ENCODE data around the gene PSG6. TPM values are rescaled to one million over a fixed set of nuclear protein-coding genes. Genes with fewer than 3 reads are reported as not detected.
A peak's percentile ranks its signal among the peaks of the same experiment; 100 is the strongest.
"Not testable (repeated sequence)": the region's sequence is repeated elsewhere in the genome, so short reads cannot be mapped to it uniquely, and the experiment has no call there.

The PSG6 gene
- total RNA-seq (not detected in 2 replicates), polyA plus RNA-seq (not detected in 2 replicates)

DNA sequence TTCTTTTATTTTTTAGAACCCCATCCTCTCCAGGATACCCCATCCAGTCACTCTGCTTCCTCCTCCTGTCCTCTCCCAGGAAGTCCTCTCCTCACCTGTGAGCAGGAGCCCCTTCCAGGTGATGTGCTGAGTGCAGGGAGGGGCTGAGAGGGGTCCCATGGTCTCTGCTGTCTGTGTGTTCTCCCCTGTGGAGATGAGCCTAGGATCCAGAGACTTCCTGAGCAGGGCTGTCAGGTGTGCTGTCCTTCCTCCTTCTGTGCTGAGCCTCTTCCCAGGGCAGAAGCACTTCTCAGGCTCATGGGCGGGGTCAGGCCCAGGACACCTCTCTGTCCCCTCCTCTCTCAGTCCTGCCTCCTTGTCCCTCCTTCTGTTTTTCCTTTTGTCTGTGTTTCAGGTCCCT, at the start of gene PSG6:
Gene PSG6 (minus strand): TSS at position 261 of the 400 bp plus-strand sequence. CDS start 102 bp downstream, at position 159.
- not testable (repeated sequence) for H3K9me3 ChIP-seq (ENCODE audit: low read depth); H3K4me3 ChIP-seq; H3K27me3 ChIP-seq; DNase-seq (ENCODE audit: low read depth in 1 of 2, low spot score in 1 of 2); H3K4me1 ChIP-seq (ENCODE audit: low read depth); H3K27ac ChIP-seq; H3K36me3 ChIP-seq

DNA sequence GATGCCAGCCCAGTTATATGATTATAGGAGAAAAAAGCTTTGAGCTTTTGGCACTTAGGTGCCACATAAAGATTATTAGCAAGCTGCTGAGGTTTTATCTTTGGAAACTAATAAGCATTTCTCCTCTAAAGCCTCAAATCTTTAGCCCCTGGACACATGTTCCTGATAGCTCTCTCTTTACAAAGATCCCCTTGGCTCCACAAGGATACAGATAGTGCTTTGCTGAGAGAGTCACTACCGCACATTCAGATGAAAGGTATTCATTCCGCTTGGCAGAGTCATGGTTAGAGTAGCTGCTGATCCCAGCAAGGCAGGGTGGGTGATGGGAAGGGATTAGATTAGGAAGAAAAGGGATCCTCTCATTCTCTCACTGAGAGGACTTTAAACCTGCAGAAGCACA, 47.5 kb upstream of the PSG6 start:
- TF ChIP-seq, protein P1, sequence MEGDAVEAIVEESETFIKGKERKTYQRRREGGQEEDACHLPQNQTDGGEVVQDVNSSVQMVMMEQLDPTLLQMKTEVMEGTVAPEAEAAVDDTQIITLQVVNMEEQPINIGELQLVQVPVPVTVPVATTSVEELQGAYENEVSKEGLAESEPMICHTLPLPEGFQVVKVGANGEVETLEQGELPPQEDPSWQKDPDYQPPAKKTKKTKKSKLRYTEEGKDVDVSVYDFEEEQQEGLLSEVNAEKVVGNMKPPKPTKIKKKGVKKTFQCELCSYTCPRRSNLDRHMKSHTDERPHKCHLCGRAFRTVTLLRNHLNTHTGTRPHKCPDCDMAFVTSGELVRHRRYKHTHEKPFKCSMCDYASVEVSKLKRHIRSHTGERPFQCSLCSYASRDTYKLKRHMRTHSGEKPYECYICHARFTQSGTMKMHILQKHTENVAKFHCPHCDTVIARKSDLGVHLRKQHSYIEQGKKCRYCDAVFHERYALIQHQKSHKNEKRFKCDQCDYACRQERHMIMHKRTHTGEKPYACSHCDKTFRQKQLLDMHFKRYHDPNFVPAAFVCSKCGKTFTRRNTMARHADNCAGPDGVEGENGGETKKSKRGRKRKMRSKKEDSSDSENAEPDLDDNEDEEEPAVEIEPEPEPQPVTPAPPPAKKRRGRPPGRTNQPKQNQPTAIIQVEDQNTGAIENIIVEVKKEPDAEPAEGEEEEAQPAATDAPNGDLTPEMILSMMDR (IDR thresholded peaks at IDR 0.05; ENCODE audit: low read depth, low read length), result no peak
- H3K9me3 ChIP-seq (ENCODE audit: low read depth), result no peaks in the 10 kb centered on the region
- H3K4me3 ChIP-seq, result no peak overlapping the region
- H3K36me3 ChIP-seq, result no peaks in the 10 kb centered on the region
- no peaks in the 10 kb centered on the region for H3K27me3 ChIP-seq
- H3K27ac ChIP-seq, result no peak overlapping the region
- H3K4me1 ChIP-seq (ENCODE audit: low read depth), result no peaks in the 10 kb centered on the region
- DNase-seq (ENCODE audit: low read depth in 1 of 2, low spot score in 1 of 2), result no peak

DNA sequence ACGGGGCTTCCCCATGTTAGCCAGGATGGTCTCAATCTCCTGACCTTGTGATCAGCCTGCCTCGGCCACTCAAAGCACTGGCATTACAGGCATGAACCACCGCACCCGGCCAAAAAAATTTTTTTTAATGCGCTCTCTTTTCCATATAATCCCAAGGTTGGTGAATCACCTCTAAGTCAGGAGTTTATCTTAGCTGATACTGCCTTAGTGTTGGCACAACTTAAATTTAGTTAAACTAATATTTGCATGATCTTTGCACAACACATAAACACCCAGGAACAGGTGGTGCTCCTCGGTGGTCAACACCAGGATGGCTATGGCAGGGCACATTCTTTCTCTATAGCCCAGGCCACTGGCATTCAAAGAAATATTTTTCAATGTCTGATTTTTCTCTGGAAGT, 43.4 kb upstream of the PSG6 start:
- H3K4me3 ChIP-seq, result no peak overlapping the region
- H3K27ac ChIP-seq, result no peak overlapping the region
- H3K36me3 ChIP-seq, result no peaks in the 10 kb centered on the region
- H3K4me1 ChIP-seq (ENCODE audit: low read depth), result no peaks in the 10 kb centered on the region
- DNase-seq (ENCODE audit: low read depth in 1 of 2, low spot score in 1 of 2), result no peak
- TF ChIP-seq, protein P1 (IDR thresholded peaks at IDR 0.05; ENCODE audit: low read depth, low read length), result no peak
- H3K27me3 ChIP-seq, result no peaks in the 10 kb centered on the region
- no peaks in the 10 kb centered on the region for H3K9me3 ChIP-seq (ENCODE audit: low read depth)

DNA sequence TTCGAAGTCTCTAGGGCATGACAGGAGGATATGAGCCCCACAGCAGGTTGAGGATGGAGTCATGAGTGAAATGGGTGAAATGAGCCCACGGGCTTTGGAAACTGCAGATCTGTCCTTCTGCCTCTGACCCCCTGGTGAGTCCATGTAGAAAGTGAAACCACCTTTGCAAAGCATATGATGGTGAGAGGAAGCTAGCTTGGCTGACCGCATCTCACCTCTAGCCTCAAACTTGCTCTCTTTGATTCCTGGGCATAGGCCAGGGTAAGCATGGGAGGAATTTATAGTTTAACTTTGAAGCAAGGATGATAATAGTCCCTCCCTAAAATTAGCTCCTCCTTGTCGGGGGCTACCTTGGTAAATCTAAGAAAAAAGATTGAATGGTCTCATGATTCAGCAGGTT, 34.4 kb upstream of the PSG6 start:
- H3K27me3 ChIP-seq, H3K4me3 ChIP-seq: not testable (repeated sequence)

DNA sequence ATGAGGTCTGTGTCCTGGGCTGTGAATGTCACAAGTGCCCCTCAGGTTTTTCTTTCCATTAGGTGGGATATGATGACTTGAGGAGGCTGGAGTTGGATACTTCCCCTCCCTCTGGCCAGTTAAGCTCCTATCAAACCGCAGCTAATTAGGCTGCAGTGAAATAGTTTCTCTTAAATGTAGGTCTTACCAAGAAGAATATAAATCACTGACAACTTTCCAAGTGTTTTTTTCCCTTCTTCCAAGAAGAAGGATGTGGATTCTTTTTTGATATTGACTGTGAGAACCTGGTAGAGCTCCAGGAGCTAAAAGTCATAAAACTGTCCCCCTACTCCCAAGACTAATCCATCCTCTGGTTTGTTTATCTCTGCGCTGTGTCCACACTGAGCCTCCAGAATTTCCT, 33.8 kb upstream of the PSG6 start:
- not testable (repeated sequence) for H3K4me1 ChIP-seq (ENCODE audit: low read depth); H3K4me3 ChIP-seq; H3K36me3 ChIP-seq; DNase-seq (ENCODE audit: low read depth in 1 of 2, low spot score in 1 of 2); H3K27ac ChIP-seq; H3K27me3 ChIP-seq; H3K9me3 ChIP-seq (ENCODE audit: low read depth)

More for the DNA sequence above, 34.4 kb upstream of the PSG6 start:
- DNase-seq (ENCODE audit: low read depth in 1 of 2, low spot score in 1 of 2); H3K36me3 ChIP-seq; H3K4me1 ChIP-seq (ENCODE audit: low read depth); H3K27ac ChIP-seq; H3K9me3 ChIP-seq (ENCODE audit: low read depth): not testable (repeated sequence)

DNA sequence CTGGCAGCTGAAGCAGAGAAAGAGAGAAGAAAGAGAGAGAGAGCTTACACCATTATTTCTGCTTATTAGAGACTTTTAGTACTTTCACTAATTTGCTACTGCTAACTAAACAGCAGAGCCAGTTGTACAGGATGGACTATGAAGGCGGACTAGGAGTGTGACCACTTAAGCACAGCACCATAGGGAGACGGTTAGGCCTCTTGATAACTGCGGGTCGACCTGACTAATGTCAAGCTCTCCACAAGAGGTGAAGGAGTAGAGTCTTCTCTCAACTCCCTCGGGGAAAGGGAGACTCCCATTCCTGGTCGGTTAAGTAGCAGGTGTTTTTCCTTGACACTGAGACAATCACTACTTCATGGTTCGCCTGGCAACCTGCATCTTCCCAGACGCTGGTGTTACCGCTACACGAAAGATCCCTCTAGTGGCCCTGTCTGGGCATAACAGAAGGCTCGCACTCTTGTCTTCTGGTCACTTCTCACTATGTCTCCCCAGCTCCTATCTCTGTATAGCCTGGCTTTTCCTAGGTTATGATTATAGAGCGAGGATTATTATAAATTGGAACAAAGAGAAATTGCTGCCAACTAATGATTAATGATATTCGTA, 24.6 kb upstream of the PSG6 start:
- TF ChIP-seq, protein P1 (IDR thresholded peaks at IDR 0.05; ENCODE audit: low read depth, low read length), result peak; percentile 49
- no peaks in the 10 kb centered on the region for H3K9me3 ChIP-seq (ENCODE audit: low read depth)
- no peaks in the 10 kb centered on the region for H3K27me3 ChIP-seq
- no peaks in the 10 kb centered on the region for H3K4me1 ChIP-seq (ENCODE audit: low read depth)
- no peak overlapping the region for H3K27ac ChIP-seq
- no peak for DNase-seq (ENCODE audit: low read depth in 1 of 2, low spot score in 1 of 2)
- no peak overlapping the region for H3K4me3 ChIP-seq
- H3K36me3 ChIP-seq, result no peaks in the 10 kb centered on the region

DNA sequence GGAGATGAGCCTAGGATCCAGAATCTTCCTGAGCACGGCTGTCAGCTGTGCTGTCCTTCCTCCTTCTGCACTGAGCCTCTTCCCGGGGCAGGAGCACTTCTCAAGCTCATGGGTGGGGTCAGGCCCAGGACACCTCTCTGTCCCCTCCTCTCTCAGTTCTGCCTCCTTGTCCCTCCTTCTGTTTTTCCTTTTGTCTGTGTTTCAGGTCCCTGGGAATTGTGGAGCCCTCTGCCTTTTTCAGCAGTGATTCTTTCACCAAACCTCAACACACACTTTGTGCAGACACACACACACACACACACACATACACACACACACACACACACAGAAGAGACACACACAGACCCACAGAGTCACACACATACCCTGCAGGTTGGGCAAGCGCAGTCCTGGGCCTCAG, 19.4 kb upstream of the PSG6 start, which contains the start of gene PSG7:
Gene PSG7 (minus strand): TSS at position 101 of the 400 bp plus-strand sequence. CDS start 131 bp downstream, outside the sequence.
- not testable (repeated sequence) for H3K9me3 ChIP-seq (ENCODE audit: low read depth); DNase-seq (ENCODE audit: low read depth in 1 of 2, low spot score in 1 of 2); H3K36me3 ChIP-seq; H3K27ac ChIP-seq; H3K4me1 ChIP-seq (ENCODE audit: low read depth); H3K27me3 ChIP-seq; H3K4me3 ChIP-seq

DNA sequence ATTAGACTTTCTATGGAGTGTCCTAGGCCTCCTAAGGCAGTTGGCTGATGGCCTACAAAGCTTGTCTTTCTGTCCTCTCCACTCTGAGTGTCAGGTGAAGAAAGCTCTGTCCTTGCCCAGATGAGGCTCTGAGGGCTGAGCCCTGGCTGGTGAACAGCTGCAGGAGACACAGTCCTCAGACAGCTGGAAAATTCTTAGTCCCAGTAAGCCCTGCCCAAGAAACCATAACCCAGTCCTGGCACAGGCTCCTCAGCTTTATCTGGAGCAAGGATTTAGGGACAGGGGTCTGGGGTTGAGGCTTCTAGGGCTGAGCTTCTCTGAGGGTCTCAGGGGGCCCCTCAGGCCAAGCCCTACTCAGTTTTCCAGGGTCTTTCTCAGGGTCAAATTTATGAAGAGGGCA, 17.0 kb upstream of the PSG6 start:
- not testable (repeated sequence) for H3K36me3 ChIP-seq; H3K27me3 ChIP-seq; H3K9me3 ChIP-seq (ENCODE audit: low read depth); H3K4me1 ChIP-seq (ENCODE audit: low read depth); DNase-seq (ENCODE audit: low read depth in 1 of 2, low spot score in 1 of 2); H3K27ac ChIP-seq; H3K4me3 ChIP-seq

DNA sequence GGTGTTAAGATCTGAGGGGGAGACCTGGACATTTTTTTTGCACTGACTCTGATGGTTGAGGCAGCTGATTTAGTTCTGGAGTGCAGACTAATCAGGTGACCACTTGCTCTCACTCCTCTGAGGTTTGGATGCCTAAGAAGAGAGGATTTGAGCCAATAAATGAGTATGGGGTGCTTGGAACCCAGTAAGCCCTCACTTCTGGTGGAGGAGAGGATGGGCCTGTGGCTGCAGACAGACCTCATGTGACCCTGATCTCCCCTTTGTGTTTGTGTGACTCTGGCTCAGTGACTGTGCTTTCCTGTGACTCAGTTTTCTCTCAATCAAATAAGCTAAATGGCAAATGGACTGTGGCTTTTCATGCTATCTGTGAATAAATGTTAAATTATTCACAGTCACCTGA, 16.5 kb upstream of the PSG6 start:
- H3K27ac ChIP-seq; H3K9me3 ChIP-seq (ENCODE audit: low read depth); DNase-seq (ENCODE audit: low read depth in 1 of 2, low spot score in 1 of 2); H3K27me3 ChIP-seq; H3K36me3 ChIP-seq; H3K4me3 ChIP-seq; H3K4me1 ChIP-seq (ENCODE audit: low read depth): not testable (repeated sequence)

DNA sequence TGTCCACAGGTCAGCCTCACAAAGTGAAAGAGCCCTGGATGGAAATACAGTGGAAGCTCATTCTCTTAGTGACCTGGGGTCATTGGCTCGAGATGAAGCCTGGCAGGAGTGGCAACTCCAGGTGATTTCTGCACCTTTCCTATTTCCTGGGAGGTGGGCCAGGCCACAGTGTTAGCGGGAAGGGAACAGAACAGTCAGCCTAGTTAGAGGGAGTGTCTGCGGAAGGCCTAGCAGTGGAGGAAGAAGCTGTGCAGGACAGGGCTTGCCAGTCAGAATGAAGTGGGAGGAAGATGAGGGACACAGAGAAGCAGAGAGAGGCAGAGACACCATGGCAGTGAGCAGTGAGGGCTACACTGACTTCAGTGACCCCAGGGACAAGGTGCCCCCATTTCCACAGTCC, 15.7 kb upstream of the PSG6 start:
- not testable (repeated sequence) for H3K36me3 ChIP-seq; H3K4me1 ChIP-seq (ENCODE audit: low read depth)

DNA sequence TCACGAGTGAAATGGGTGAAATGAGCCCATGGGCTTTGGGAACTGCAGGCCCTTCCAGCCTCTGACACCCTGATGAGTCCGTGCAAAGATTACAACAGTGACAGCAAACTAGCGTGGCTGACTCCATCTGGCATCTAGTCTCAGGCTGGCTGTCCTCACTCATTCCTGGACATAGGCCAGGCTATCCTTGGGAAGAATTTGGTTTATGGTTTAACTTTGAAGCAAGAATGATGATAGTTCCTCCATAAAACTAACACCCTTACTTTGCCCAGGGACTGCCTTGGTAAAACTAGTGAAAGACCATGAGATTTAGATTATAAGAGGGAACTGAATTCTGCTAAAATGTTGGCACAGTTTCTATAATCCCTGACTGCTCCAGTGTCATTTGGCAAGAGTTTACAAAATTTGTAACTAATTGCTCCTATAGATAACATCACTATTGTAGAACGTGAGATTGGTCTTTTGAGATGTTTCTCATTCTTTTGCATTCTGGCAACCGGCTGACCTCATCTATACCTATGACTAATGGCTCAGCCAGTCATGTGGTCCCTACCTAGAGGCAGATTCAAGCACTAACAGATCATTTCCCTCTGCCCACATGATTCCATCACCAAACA, 14.9 kb upstream of the PSG6 start:
- H3K27ac ChIP-seq; H3K36me3 ChIP-seq; H3K9me3 ChIP-seq (ENCODE audit: low read depth); H3K27me3 ChIP-seq; H3K4me1 ChIP-seq (ENCODE audit: low read depth); H3K4me3 ChIP-seq: not testable (repeated sequence)
- DNase-seq (ENCODE audit: low read depth in 1 of 2, low spot score in 1 of 2), result peak in 1 of 2 donors; percentile 43

More for the DNA sequence above, 15.7 kb upstream of the PSG6 start:
- DNase-seq (ENCODE audit: low read depth in 1 of 2, low spot score in 1 of 2); H3K27me3 ChIP-seq; H3K9me3 ChIP-seq (ENCODE audit: low read depth); H3K4me3 ChIP-seq; H3K27ac ChIP-seq: not testable (repeated sequence)

All from cardiac muscle cell (in vitro differentiated cells and primary cell).